ENCODE data around the gene EID2B. TPM values are rescaled to one million over a fixed set of nuclear protein-coding genes. Genes with fewer than 3 reads are reported as not detected.

EID2B gene
- polyA plus RNA-seq, 3 donors, result 1.2 to 2.6 (median 2.4) TPM

DNA sequence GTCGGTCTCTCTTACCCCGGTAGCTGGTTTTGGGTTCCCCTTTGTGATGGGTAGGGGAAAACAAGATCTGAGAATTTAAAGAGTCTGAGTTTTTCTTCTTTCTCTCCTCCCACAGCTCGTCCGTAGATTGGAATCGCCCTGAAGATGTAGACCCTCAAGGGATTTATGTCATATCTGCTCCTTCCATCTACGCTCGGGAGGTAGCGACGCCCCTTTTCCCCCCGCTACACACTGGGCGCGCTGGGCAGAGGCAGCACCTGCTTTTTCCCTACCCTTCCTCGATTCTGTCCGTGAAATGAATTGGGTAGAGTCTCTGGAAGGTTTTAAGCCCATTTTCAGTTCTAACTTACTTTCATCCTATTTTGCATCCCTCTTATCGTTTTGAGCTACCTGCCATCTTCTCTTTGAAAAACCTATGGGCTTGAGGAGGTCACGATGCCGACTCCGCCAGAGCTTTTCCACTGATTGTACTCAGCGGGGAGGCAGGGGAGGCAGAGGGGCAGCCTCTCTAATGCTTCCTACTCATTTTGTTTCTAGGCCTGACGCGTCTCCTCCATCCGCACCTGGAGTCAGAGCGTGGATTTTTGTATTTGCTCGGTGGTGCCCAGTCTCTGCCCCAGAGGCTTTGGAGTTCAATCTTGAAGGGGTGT, 24.8 kb downstream of the EID2B start:
- no peaks in the 10 kb centered on the region for H3K36me3 ChIP-seq (replicated peaks in 1 of 2; ENCODE audit: control insufficient read depth in 1 of 2, insufficient read depth in 2 of 2, low read length in 2 of 2)
- H2AFZ ChIP-seq (ENCODE audit: insufficient read depth, low read depth, low read length, poor library complexity, severe bottlenecking), result peak overlapping the region; percentile 61
- TF ChIP-seq, protein P1, sequence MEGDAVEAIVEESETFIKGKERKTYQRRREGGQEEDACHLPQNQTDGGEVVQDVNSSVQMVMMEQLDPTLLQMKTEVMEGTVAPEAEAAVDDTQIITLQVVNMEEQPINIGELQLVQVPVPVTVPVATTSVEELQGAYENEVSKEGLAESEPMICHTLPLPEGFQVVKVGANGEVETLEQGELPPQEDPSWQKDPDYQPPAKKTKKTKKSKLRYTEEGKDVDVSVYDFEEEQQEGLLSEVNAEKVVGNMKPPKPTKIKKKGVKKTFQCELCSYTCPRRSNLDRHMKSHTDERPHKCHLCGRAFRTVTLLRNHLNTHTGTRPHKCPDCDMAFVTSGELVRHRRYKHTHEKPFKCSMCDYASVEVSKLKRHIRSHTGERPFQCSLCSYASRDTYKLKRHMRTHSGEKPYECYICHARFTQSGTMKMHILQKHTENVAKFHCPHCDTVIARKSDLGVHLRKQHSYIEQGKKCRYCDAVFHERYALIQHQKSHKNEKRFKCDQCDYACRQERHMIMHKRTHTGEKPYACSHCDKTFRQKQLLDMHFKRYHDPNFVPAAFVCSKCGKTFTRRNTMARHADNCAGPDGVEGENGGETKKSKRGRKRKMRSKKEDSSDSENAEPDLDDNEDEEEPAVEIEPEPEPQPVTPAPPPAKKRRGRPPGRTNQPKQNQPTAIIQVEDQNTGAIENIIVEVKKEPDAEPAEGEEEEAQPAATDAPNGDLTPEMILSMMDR (IDR thresholded peaks at IDR 0.05), result no peak
- peaks cover 53 to 82% (median 70%) of the 10 kb centered on the region in 3 donors for H3K27me3 Mint-ChIP-seq (ENCODE audit: low read depth in 3 of 3)
- H3K4me1 Mint-ChIP-seq, result peaks cover 11% of the 10 kb centered on the region
- H3K36me3 Mint-ChIP-seq, result peaks cover 0 to 5% of the 10 kb centered on the region in 2 donors
- H3K27ac Mint-ChIP-seq, result no peak overlapping the region
- peaks cover 0 to under 1% of the 10 kb centered on the region in 2 donors for H3K9me3 ChIP-seq (replicated peaks in 1 of 2; ENCODE audit: control insufficient read depth in 1 of 2, insufficient read depth in 1 of 2, low read length in 2 of 2)
- no peak for DNase-seq
- peak overlapping the region; percentile 41 for H3K4me2 ChIP-seq (replicated peaks; ENCODE audit: extremely low read depth, low read length, poor library complexity, severe bottlenecking)
- H4K20me1 ChIP-seq (ENCODE audit: insufficient read depth, low read length), result no peaks in the 10 kb centered on the region
- peaks cover 7 to 10% of the 10 kb centered on the region in 2 donors for H3K4me1 ChIP-seq (ENCODE audit: control insufficient read depth in 1 of 2, insufficient read depth in 2 of 2, low read length in 2 of 2)
- H3K9me3 Mint-ChIP-seq, result peaks cover 0 to 23% (median 14%) of the 10 kb centered on the region in 7 donors
- H3K27me3 ChIP-seq (ENCODE audit: control insufficient read depth in 2 of 2, insufficient read depth in 2 of 2, low read length in 2 of 2), result peaks cover 17 to 53% of the 10 kb centered on the region in 2 donors
- peak overlapping the region; percentile 51 to 82 for H3K4me3 Mint-ChIP-seq
- H3K4me3 ChIP-seq (replicated peaks in 1 of 3; ENCODE audit: low read depth in 2 of 3, low read length in 3 of 3), result peak overlapping the region in 1 of 3 experiments; percentile 59
- H3K79me2 ChIP-seq (ENCODE audit: insufficient read depth, low read length), result no peaks in the 10 kb centered on the region
- no peak overlapping the region for H3K27ac ChIP-seq (ENCODE audit: low read depth in 1 of 2, low read length in 2 of 2)
- 69% methylated on average over 11 of the region's 24 CpGs for whole genome bisulfite sequencing (ENCODE audit: insufficient coverage)
- intact Hi-C loops (cut with micrococcal nuclease), result no loop called here
- no peak overlapping the region for H3K9ac ChIP-seq (ENCODE audit: insufficient read depth, low read length, poor library complexity, severe bottlenecking)

DNA sequence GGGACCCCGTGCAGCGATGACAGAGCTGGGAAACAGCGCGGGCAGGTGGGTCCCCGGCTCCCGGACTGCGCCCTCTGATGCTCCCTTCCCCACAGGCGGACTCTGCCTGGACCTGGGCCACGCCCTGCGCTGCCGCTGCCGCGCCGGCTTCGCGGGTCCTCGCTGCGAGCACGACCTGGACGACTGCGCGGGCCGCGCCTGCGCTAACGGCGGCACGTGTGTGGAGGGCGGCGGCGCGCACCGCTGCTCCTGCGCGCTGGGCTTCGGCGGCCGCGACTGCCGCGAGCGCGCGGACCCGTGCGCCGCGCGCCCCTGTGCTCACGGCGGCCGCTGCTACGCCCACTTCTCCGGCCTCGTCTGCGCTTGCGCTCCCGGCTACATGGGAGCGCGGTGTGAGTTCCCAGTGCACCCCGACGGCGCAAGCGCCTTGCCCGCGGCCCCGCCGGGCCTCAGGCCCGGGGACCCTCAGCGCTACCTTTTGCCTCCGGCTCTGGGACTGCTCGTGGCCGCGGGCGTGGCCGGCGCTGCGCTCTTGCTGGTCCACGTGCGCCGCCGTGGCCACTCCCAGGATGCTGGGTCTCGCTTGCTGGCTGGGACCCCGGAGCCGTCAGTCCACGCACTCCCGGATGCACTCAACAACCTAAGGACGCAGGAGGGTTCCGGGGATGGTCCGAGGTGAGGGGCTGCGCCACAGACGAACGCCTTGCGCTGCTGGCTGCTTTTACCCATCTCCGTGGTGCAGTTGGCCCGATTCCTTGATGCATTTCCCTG, 25.5 kb downstream of the EID2B start:
- peaks cover 7 to 15% of the 10 kb centered on the region in 2 donors for H3K4me1 ChIP-seq (ENCODE audit: control insufficient read depth in 1 of 2, insufficient read depth in 2 of 2, low read length in 2 of 2)
- H3K27me3 ChIP-seq (ENCODE audit: control insufficient read depth in 2 of 2, insufficient read depth in 2 of 2, low read length in 2 of 2), result peaks cover 17 to 52% of the 10 kb centered on the region in 2 donors
- no peaks in the 10 kb centered on the region for H3K79me2 ChIP-seq (ENCODE audit: insufficient read depth, low read length)
- H2AFZ ChIP-seq (ENCODE audit: insufficient read depth, low read depth, low read length, poor library complexity, severe bottlenecking), result peak overlapping the region; percentile 61
- Mint-ChIP-seq H3K27ac (no peak overlapping the region), H3K36me3 (peaks cover 0 to 5% of the 10 kb centered on the region in 2 donors), H3K4me3 (peak overlapping the region; percentile 51 to 82), H3K9me3 (peaks cover 0 to 21% (median 14%) of the 10 kb centered on the region in 7 donors), H3K4me1 (peaks cover 11% of the 10 kb centered on the region), H3K27me3 (ENCODE audit: low read depth in 3 of 3) (peaks cover 46 to 78% (median 63%) of the 10 kb centered on the region in 3 donors)
- H3K36me3 ChIP-seq (replicated peaks in 1 of 2; ENCODE audit: control insufficient read depth in 1 of 2, insufficient read depth in 2 of 2, low read length in 2 of 2), result no peaks in the 10 kb centered on the region
- H3K27ac ChIP-seq (ENCODE audit: low read depth in 1 of 2, low read length in 2 of 2), result no peak overlapping the region
- peak overlapping the region in 1 of 3 experiments; percentile 59 for H3K4me3 ChIP-seq (replicated peaks in 1 of 3; ENCODE audit: low read depth in 2 of 3, low read length in 3 of 3)
- 6% methylated on average over 96 of the region's 96 CpGs for WGBS (ENCODE audit: insufficient coverage)
- H3K9me3 ChIP-seq (replicated peaks in 1 of 2; ENCODE audit: control insufficient read depth in 1 of 2, insufficient read depth in 1 of 2, low read length in 2 of 2), result no peaks in the 10 kb centered on the region
- peak in 1 of 3 donors; percentile 3 for DNase-seq
- no peak overlapping the region for H3K9ac ChIP-seq (ENCODE audit: insufficient read depth, low read length, poor library complexity, severe bottlenecking)
- no peaks in the 10 kb centered on the region for H4K20me1 ChIP-seq (ENCODE audit: insufficient read depth, low read length)
- TF ChIP-seq, protein P1 (IDR thresholded peaks at IDR 0.05), result no peak
- H3K4me2 ChIP-seq (replicated peaks; ENCODE audit: extremely low read depth, low read length, poor library complexity, severe bottlenecking), result peak overlapping the region; percentile 41
- intact Hi-C loops (cut with micrococcal nuclease), result no loop called here

Measured in CD14-positive monocyte (primary cell).